Measurements from ENCODE around the gene PDE12.
"Not testable (repeated sequence)": the region's sequence is repeated elsewhere in the genome, so short reads cannot be mapped to it uniquely, and the experiment has no call there.

The PDE12 gene

DNA sequence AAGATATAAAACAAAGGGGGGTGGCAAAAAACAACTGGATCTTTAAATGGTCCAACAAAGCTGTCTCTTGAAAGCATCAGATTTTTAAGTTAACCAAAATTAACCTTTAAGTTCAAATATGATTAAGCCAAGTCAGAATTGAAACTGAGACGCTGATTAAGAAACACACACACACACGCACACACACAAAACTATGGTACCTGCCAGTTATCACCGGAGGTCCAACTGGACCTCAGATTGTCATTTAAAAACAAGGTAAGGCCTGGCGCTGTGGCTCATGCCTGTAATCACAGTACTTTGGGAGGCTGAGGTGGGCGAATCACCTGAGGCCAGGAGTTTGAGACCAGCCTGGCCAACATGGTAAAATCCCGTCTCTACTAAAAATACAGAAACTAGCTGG, 30.7 kb downstream of the PDE12 start:
- DNase-seq: no peak

- DNase-seq: no peak
These were observed 31.8 kb downstream of the PDE12 start for GRCh38 chr3:57587905-57588304.

DNA sequence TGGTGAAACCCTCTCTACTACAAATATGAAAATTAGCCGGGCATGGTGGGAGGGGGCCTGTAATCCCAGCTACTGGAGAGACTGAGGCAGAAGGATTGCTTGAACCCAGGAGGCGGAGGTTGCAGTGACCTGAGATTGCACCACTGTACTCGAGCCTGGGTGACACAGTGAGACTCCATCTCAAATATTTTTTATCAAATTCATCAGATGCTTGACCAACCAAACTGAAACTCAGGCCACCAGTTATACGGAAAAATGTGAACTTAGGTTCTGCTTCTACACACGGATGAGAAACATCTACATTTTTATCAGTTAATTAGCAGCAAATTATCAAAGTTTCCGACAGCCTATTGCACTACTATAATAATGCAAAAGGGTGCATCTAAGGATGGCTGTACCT, 36.2 kb downstream of the PDE12 start:
- no peak for DNase-seq

DNA sequence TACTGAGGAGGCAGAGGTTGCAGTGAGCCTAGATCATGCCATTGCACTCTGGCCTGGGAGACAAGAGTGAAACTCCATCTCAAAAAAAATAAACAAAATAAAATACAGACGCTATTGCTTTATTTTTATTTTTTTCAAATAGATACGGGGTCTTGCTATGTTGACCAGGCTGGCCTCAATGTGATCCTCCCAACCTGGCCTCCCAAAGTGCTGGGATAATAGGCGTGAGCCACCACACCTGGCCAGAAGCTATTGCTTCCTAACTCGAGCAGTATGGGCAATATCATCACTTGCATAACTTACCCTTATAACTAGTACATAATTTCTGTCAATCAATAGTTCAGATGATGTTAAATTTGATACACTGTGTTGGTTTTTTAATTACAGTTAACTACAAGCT, 38.1 kb downstream of the PDE12 start:
- no peak for DNase-seq

DNA sequence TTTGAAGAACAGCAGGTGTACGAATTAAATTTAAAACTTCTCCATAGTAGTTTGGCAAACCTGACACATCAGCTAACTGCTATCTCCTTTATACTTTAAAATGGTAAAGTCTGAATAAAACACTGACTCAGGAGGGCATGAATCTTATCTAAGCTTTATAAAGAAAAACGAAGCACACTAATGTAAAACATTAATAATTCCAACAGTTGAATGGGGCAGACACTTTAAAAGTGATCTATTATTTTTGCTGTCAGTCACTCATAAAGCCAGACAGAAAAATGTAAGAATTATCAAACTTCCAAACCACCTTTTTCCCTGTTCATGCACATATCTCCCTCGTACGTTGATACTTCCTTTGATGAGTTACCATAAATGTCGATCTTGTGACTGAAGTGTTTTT, 38.5 kb downstream of the PDE12 start:
- no peak for DNase-seq

DNA sequence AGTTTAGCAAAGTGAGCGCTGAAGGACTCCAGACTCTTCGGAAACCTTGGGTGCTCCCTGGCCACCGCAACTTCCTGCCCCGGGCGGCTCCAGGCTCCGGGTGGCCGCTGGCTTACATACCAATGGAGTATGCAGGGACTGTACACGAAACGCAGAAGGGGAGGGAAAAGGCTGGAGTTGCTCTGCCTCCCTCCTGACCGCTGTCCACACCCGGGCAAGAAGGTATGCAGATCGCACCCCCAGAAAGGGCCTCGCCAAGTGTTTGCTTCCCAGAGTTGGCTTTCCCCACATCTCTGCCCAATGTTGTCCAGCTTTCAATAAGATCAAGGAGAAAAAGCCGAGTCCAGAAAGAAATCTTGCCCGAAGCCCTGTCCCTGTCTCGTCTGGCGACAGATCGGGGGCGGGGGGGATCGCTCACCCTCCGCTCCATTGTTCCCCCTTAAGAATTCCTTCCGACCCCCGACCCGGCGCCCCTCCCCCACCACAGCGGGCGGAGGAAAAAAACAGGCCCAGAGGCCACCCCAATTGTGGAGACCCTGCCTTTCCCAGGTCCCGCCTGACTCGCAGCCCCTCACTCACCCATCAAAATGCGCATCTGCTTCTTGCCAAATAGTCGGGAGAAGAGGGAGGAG, 40.5 kb downstream of the PDE12 start:
- peak; percentile 3 for DNase-seq

- DNase-seq: peak; percentile 69
These were observed 41.3 kb downstream of the PDE12 start, which contains the start of gene ARF4 for GRCh38 chr3:57597127-57597923. Gene ARF4 (minus strand): TSS chr3:57597344. CDS start chr3:57597140, 204 bp downstream.

- no peak for DNase-seq
These were observed 42.8 kb downstream of the PDE12 start for GRCh38 chr3:57598765-57599360.

DNA sequence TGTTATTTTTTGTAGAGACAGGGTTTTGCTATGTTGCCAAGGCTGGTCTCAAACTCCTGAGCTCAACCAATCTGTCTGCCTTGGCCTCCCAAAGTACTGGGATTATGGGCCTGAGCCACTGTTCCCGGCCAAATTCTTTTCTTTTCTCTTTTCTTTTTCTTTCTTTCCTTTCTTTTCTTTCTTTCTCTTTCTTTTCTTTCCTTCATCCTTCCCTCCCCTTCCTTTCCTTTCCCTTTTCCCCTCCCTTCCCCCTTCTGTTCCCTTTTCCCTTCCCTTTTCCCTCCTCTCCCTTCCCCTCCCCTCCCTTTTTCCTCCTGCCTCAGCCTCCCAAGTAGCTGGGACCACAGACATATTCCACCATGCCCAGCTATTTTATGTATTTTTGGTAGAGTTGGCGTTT, 44.1 kb downstream of the PDE12 start:
- DNase-seq: no peak

DNA sequence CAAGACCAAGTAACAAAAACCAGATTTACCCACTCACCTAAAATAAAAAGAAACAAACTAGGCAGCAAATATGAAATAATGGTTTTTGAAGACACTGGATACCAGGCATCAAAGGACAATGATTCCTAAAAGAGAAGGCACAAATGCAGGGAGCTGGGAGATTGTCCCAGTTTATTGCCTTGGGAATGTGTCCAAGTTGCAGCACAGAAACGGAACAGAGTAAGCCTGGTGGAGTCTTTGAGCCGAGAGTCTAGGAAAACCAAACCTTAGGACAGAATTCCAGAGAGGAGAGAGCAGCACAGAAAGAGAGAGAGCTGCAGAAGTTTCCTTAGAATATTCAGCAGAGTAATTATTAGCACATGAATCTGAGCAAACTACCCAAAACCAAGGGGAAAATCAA, 48.9 kb downstream of the PDE12 start:
- DNase-seq: no peak

DNA sequence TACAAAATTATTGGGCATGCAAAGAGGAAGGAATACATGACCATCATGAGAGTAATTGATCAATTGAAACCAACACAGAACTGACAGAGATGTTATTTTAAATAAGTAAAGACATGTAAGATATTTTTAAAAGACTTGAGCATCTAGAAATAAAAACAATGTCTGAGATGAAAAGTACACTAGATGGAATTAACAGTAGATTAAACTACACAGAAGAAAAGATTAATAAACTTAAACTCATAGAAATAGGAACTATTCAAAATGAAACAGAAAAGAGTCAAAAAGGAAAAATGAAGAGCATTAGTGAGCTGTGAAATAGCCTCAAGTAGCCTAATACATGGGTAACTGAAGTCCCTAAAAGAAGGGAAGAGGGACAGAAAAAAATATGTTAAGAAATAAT, 49.6 kb downstream of the PDE12 start:
- no peak for DNase-seq

GRCh38 chr3:57611870-57612269, 55.8 kb downstream of the PDE12 start:
- not testable (repeated sequence) for DNase-seq

- no peak for DNase-seq
These were observed 60.2 kb downstream of the PDE12 start for GRCh38 chr3:57616233-57616632.

Data from NCI-H2029 treated with DMSO at 0.1 percent for 48 hours (cell line).